ENCODE data around the gene SETD6.

The SETD6 gene

GRCh38 chr16:58503166-58503862 is 12.0 kb upstream of the SETD6 start:
- no peak for DNase-seq (ENCODE audit: low read depth in 2 of 2)
- no peak overlapping the region for H3K4me3 ChIP-seq (replicated peaks in 1 of 2; ENCODE audit: low read depth in 2 of 2, low read length in 2 of 2)
- TF ChIP-seq CTCF (IDR thresholded peaks at IDR 0.05; ENCODE audit: low read depth, low read length): no peak

GRCh38 chr16:58503863-58504688 is 11.2 kb upstream of the SETD6 start:
- H3K4me3 ChIP-seq (replicated peaks in 1 of 2; ENCODE audit: low read depth in 2 of 2, low read length in 2 of 2): no peak overlapping the region
- DNase-seq (ENCODE audit: low read depth in 2 of 2): no peak
- TF ChIP-seq CTCF (IDR thresholded peaks at IDR 0.05; ENCODE audit: low read depth, low read length): no peak

GRCh38 chr16:58506241-58507194 is 8.8 kb upstream of the SETD6 start:
- TF ChIP-seq CTCF (IDR thresholded peaks at IDR 0.05; ENCODE audit: low read depth, low read length): no peak
- no peak overlapping the region for H3K4me3 ChIP-seq (replicated peaks in 1 of 2; ENCODE audit: low read depth in 2 of 2, low read length in 2 of 2)
- no peak for DNase-seq (ENCODE audit: low read depth in 2 of 2)

- no peak for TF ChIP-seq CTCF (IDR thresholded peaks at IDR 0.05; ENCODE audit: low read depth, low read length)
- DNase-seq (ENCODE audit: low read depth in 2 of 2): no peak
- H3K4me3 ChIP-seq (replicated peaks in 1 of 2; ENCODE audit: low read depth in 2 of 2, low read length in 2 of 2): no peak overlapping the region
Observed at GRCh38 chr16:58507195-58507962, 7.9 kb upstream of the SETD6 start.

- no peak for DNase-seq (ENCODE audit: low read depth in 2 of 2)
- no peak overlapping the region for H3K4me3 ChIP-seq (replicated peaks in 1 of 2; ENCODE audit: low read depth in 2 of 2, low read length in 2 of 2)
- TF ChIP-seq CTCF (IDR thresholded peaks at IDR 0.05; ENCODE audit: low read depth, low read length): no peak
Observed at GRCh38 chr16:58507963-58508670, 7.2 kb upstream of the SETD6 start.
